Type B pancreatic cell (in vitro differentiated cells): ENCODE data around the gene RGS2. TPM values are rescaled to one million over a fixed set of nuclear protein-coding genes. Genes with fewer than 3 reads are reported as not detected.

Experiments used
- DNase-seq: peaks from one replicate; pipeline ENCODE4 v3.0.0; 2021; ENCODE audit warnings: mixed read lengths; ENCODE audit not compliant: unreplicated experiment; ENCODE audit errors: extremely low spot score
- H3K27ac Mint-ChIP-seq: 2 replicates; pipeline ENCODE4 v1.8.0; 2021; ENCODE audit warnings: mild to moderate bottlenecking, mixed read lengths
- H3K27me3 Mint-ChIP-seq: 2 replicates; pipeline ENCODE4 v1.8.0; 2021; ENCODE audit warnings: mixed read lengths
- H3K36me3 Mint-ChIP-seq: 2 replicates; pipeline ENCODE4 v1.8.0; 2021; ENCODE audit warnings: mixed read lengths
- H3K4me1 Mint-ChIP-seq: one replicate; pipeline ENCODE4 v1.8.0; 2021; ENCODE audit warnings: mixed read lengths; ENCODE audit not compliant: unreplicated experiment
- H3K4me3 Mint-ChIP-seq: 2 replicates; pipeline ENCODE4 v1.8.0; 2021; ENCODE audit warnings: mild to moderate bottlenecking, mixed read lengths
- H3K9me3 Mint-ChIP-seq: 2 replicates; pipeline ENCODE4 v1.8.0; 2021; ENCODE audit warnings: mixed read lengths
- total RNA-seq: library from RNA; stranded (reverse); gene quantifications from 2 replicates; pipeline ENCODE4 v1.2.1, GENCODE V29; 2021; ENCODE audit warnings: low replicate concordance
- TF ChIP-seq, protein P1 (sequence below): fragments of 200-600 bp; sonication (generic); conservative IDR thresholded peaks from 2 replicates; pipeline ENCODE4 v1.5.0; 2021; ENCODE audit warnings: antibody characterized with exemption, mild to moderate bottlenecking

RGS2 gene
- total RNA-seq, 1 donor from 2014 or later, result 50.9 TPM

GRCh38 chr1:192821296-192821695 is 12.5 kb downstream of the RGS2 start:
- DNase-seq, result no peak
- TF ChIP-seq, protein P1, sequence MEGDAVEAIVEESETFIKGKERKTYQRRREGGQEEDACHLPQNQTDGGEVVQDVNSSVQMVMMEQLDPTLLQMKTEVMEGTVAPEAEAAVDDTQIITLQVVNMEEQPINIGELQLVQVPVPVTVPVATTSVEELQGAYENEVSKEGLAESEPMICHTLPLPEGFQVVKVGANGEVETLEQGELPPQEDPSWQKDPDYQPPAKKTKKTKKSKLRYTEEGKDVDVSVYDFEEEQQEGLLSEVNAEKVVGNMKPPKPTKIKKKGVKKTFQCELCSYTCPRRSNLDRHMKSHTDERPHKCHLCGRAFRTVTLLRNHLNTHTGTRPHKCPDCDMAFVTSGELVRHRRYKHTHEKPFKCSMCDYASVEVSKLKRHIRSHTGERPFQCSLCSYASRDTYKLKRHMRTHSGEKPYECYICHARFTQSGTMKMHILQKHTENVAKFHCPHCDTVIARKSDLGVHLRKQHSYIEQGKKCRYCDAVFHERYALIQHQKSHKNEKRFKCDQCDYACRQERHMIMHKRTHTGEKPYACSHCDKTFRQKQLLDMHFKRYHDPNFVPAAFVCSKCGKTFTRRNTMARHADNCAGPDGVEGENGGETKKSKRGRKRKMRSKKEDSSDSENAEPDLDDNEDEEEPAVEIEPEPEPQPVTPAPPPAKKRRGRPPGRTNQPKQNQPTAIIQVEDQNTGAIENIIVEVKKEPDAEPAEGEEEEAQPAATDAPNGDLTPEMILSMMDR, result no peak
- peaks cover 11% of the 10 kb centered on the region for H3K27me3 Mint-ChIP-seq
- H3K9me3 Mint-ChIP-seq, result no peaks in the 10 kb centered on the region
- no peak overlapping the region for H3K27ac Mint-ChIP-seq
- H3K36me3 Mint-ChIP-seq, result no peaks in the 10 kb centered on the region
- H3K4me3 Mint-ChIP-seq, result no peak overlapping the region
- no peaks in the 10 kb centered on the region for H3K4me1 Mint-ChIP-seq

- Mint-ChIP-seq H3K27ac (no peak overlapping the region), H3K9me3 (no peaks in the 10 kb centered on the region), H3K4me1 (peaks cover 5% of the 10 kb centered on the region), H3K36me3 (no peaks in the 10 kb centered on the region), H3K4me3 (no peak overlapping the region), H3K27me3 (peaks cover 26% of the 10 kb centered on the region)
- DNase-seq, result no peak
- TF ChIP-seq, protein P1, result no peak
Measured at GRCh38 chr1:192824511-192824910, 15.7 kb downstream of the RGS2 start.

- Mint-ChIP-seq H3K4me1 (peaks cover 9% of the 10 kb centered on the region), H3K4me3 (no peak overlapping the region), H3K27me3 (peaks cover 27% of the 10 kb centered on the region), H3K27ac (peak overlapping the region; percentile 36), H3K36me3 (no peaks in the 10 kb centered on the region), H3K9me3 (no peaks in the 10 kb centered on the region)
- TF ChIP-seq, protein P1, result no peak
- no peak for DNase-seq
Measured at GRCh38 chr1:192826791-192827546, 18.1 kb downstream of the RGS2 start.

- Mint-ChIP-seq H3K9me3 (no peaks in the 10 kb centered on the region), H3K36me3 (no peaks in the 10 kb centered on the region), H3K4me3 (peak overlapping the region; percentile 31), H3K27ac (no peak overlapping the region), H3K4me1 (peaks cover 22% of the 10 kb centered on the region), H3K27me3 (peaks cover 23% of the 10 kb centered on the region)
- TF ChIP-seq, protein P1, result no peak
- DNase-seq, result no peak
Measured at GRCh38 chr1:192830595-192831246, 21.9 kb downstream of the RGS2 start.

DNA sequence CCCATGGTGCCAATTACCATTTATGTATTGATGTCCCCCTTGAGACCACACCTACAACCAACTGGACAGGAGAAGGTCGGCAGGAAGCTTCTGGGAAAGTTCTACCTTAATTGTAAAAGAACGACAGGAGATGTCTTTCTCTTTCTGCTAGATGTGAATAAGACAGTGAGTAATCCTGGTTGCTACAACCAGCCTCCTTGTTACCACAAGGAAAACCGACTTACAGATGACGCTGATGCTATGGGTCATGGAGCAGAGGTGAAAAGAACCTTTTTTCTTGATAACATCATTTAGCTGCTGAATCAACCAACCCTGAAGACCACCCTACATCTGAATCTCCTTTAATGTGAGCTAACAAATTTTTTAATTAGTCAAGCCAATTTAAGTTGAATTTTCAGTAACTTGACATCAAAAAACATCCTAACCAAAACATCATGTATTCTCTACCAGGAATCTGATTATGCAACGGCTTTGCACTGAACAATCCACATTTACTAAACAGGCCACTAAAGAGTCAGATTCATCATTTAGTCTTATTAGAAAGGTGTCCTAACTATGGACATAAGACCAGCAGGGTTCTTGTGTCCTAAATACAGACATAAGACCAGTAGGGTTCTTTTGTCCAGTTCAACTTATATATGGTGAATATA is 23.0 kb downstream of the RGS2 start:
- peaks cover 18% of the 10 kb centered on the region for H3K4me1 Mint-ChIP-seq
- no peaks in the 10 kb centered on the region for H3K9me3 Mint-ChIP-seq
- TF ChIP-seq, protein P1, result no peak
- H3K4me3 Mint-ChIP-seq, result no peak overlapping the region
- no peak overlapping the region for H3K27ac Mint-ChIP-seq
- DNase-seq, result no peak
- peaks cover 20% of the 10 kb centered on the region for H3K27me3 Mint-ChIP-seq
- no peaks in the 10 kb centered on the region for H3K36me3 Mint-ChIP-seq
